Subcutaneous adipose tissue (tissue), 4 donors: Measurements from ENCODE around the gene CBLIF. TPM values are rescaled to one million over a fixed set of nuclear protein-coding genes. Genes with fewer than 3 reads are reported as not detected.

Experiments
- CTCF ChIP-seq: fragments of 450-650 bp; IDR thresholded peaks from one replicate; pipeline ENCODE4 v1.5.1; 2016; ENCODE audit warnings: low read depth, mild to moderate bottlenecking, control low read depth, antibody characterized with exemption, moderate library complexity
- total RNA-seq, 4 donors: library from RNA; depleted of rRNA; stranded (reverse); fragments of >200 nt; gene quantifications; one replicate each; pipeline ENCODE4 v1.1.0, GENCODE V29; 2016

Gene CBLIF
- total RNA-seq, 4 donors from 2014 or later = not detected

- TF ChIP-seq CTCF = no peak
These were observed 3.0 kb downstream of the CBLIF start for GRCh38 chr11:59842316-59842715.

GRCh38 chr11:59841514-59841913 is 3.8 kb downstream of the CBLIF start:
- TF ChIP-seq CTCF = no peak

DNA sequence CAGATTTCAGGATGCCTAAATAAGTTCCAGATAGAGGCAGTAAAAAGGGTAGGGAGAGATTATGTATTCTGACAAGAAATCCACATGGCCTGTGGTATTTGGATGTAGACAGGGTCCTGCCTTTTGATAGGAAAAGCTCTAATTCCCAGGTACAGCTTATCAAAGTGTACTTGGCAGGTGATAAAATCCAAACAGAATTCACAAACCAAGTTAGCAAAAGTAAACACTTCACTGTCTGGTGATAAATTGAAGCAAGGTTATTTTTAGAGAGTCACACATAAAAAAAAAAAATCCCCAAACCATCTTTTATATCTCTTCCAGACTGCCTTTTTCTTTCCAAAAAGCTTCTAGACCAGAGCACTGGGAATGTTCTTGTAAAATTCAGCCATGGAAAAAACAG is 5.7 kb downstream of the CBLIF start:
- TF ChIP-seq CTCF = no peak

DNA sequence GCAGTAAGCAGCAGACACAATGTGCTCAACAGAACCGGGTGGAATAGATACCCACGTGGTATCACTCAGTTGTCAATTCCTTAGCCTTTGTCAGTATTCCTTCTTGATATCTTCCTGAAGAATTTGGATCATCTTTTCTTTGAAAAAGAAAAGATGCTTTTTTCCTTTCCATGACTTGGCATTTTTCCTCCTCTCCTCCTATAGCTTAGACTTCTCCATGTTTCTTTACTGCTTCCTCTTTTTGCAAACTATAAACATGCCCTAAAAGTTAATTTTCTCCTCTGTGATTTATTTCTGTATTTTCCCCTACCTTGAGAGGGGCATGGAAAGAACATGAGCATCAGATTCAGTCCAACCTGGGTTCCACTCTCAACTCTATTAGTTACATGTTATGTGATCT is 11.7 kb downstream of the CBLIF start:
- no peak for TF ChIP-seq CTCF

- TF ChIP-seq CTCF = no peak
These were observed 15.9 kb downstream of the CBLIF start for GRCh38 chr11:59829358-59829757.

- no peak for TF ChIP-seq CTCF
These were observed 22.2 kb downstream of the CBLIF start for GRCh38 chr11:59822989-59823566.

DNA sequence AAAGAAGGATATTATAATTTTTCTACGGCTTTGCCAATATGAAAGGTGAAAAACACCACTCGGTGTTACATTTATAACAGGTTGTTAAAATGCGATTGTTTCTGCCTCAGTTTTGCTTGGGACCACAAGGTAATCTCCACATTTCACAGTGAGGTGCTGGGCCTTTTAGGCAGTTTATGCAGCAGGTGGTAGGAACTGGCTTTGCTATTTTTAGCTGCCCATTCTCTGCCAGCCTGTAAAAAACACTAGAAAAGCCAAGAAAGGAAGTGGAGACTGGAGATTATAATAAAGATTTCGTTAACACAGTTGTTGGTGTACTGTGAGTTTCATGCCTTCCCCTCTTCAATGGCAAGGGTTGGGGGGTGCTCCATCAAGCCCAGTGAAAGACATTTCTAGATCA is 26.7 kb downstream of the CBLIF start:
- TF ChIP-seq CTCF = no peak
